Duodenal mucosa (tissue), 2 donors: Measurements from ENCODE around the gene GNAI3.

ENCODE experiments used
- H3K27ac ChIP-seq: one replicate; pipeline ENCODE4 v1.7.0; 2013; ENCODE audit warnings: low read depth, low read length
- H3K27me3 ChIP-seq, 2 donors: one replicate each; pipeline ENCODE4 v1.7.0; 2013; ENCODE audit warnings: low read length in 2 of 2, control low read depth in 1 of 2; ENCODE audit not compliant: insufficient read depth in 2 of 2, control insufficient read depth in 1 of 2
- H3K36me3 ChIP-seq, 2 donors: one replicate each; pipeline ENCODE4 v1.7.0; 2013; ENCODE audit warnings: low read length in 2 of 2, control low read depth in 1 of 2; ENCODE audit not compliant: insufficient read depth in 2 of 2, control insufficient read depth in 1 of 2
- H3K4me1 ChIP-seq, 2 donors: one replicate each; pipeline ENCODE4 v1.7.0; 2013; ENCODE audit warnings: low read length in 2 of 2, control low read depth in 1 of 2; ENCODE audit not compliant: insufficient read depth in 2 of 2, control insufficient read depth in 1 of 2
- H3K4me3 ChIP-seq, 2 donors: one replicate each; pipeline ENCODE4 v1.7.0; 2013; ENCODE audit warnings: low read length in 2 of 2, low read depth in 1 of 2
- H3K9ac ChIP-seq, 2 donors: one replicate each; pipeline ENCODE4 v1.7.0; 2013; ENCODE audit warnings: low read length in 2 of 2, low read depth in 1 of 2
- H3K9me3 ChIP-seq, 2 donors: one replicate each; pipeline ENCODE4 v1.7.0; 2013; ENCODE audit warnings: low read length in 2 of 2, control low read depth in 1 of 2; ENCODE audit not compliant: control insufficient read depth in 1 of 2

The GNAI3 gene

DNA sequence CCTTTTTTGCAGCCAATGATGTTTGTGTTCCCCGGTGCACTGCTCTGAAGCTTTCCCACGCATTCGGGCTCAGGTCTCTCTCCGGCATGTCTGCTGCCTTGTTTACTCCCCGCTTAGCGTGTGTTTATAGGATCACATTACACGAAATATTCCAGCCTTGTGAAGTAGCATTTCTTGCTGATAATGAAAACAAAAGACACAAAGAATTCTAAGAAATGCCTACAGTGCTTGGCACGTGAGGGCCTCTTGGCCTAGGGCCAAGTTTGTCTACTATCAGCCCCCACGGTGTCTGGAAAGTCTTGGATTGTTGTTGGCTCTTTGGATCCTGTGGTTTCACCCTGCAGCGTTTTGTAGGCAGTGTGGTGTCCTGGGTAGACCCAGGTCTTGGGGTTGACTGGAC, 96.3 kb downstream of the GNAI3 start:
- Histone ChIP-seq H3K9ac (no peak overlapping the region), H3K27me3 (no peaks in the 10 kb centered on the region), H3K4me1 (peaks cover 21 to 28% of the 10 kb centered on the region in 2 donors), H3K36me3 (no peaks in the 10 kb centered on the region), H3K27ac (no peak overlapping the region), H3K4me3 (peak overlapping the region in 1 of 2 donors; percentile 38), H3K9me3 (no peaks in the 10 kb centered on the region)

DNA sequence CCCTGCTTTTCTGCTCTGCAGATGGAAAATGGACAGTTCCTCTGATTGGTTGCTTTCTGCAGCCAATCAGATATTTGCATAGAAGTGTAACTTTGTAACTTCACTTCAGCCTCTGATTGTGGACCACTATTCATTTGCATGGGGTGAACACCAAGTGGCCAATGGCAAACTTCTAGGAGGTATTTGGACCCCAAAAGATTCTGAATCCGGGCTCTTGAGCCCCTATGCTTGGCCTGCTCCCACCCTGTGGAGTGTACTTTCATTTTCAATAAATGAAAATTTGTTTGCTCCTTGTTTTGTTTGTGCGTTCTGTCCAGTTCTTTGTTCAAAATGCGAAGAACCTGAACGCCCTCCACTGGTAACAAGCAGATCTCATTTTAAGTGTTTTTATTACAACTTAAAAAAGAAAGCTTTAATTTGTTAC, 101.1 kb downstream of the GNAI3 start:
- H3K4me1 ChIP-seq: peaks cover 4 to 14% of the 10 kb centered on the region in 2 donors
- H3K27ac ChIP-seq: no peak overlapping the region
- H3K4me3 ChIP-seq: no peak overlapping the region
- H3K27me3 ChIP-seq: no peaks in the 10 kb centered on the region
- no peak overlapping the region for H3K9ac ChIP-seq
- no peaks in the 10 kb centered on the region for H3K9me3 ChIP-seq
- H3K36me3 ChIP-seq: no peaks in the 10 kb centered on the region

DNA sequence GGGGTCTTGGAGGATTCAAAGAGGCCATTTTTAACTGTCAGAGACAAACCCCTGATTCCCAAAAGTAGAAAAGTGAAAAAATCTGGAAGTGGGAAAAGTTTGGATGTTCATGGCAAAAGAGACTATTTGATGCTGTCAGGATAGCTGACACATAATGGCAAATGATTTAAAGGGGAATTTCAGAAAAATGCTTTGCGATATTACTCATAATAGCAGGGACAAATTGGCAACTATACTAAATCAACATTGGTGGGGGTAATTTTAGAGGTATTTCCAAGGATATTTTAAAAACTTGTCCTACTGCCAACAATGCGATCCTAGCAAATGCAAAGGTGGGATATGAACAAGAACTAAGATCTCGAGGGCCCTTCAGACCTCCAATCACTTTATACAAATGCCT, 102.2 kb downstream of the GNAI3 start:
- Histone ChIP-seq H3K9me3 (no peaks in the 10 kb centered on the region), H3K4me3 (no peak overlapping the region), H3K36me3 (no peaks in the 10 kb centered on the region), H3K4me1 (peaks cover 15 to 20% of the 10 kb centered on the region in 2 donors), H3K9ac (no peak overlapping the region), H3K27me3 (no peaks in the 10 kb centered on the region), H3K27ac (no peak overlapping the region)

DNA sequence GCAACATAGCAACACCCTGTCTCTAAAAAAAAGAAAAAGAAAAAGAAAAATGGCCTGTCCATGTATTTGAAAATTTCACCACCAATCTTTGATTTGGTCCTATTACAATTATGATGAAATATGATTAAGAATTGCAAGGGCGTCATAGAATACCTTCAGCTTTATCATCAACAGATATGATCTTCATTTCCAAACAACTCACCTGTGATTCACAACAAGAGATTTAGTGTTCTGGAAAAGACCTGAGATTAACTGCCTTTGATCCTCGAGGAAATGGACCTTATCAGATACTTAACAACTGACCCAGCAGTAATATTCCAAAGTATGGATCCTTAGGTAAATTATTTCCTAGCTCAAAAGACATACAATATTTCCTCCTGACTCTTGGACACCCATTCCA, 104.0 kb downstream of the GNAI3 start:
- Histone ChIP-seq H3K27me3 (no peaks in the 10 kb centered on the region), H3K9me3 (no peaks in the 10 kb centered on the region), H3K9ac (no peak overlapping the region), H3K4me3 (no peak overlapping the region), H3K4me1 (peaks cover 20 to 22% of the 10 kb centered on the region in 2 donors), H3K36me3 (no peaks in the 10 kb centered on the region), H3K27ac (no peak overlapping the region)

DNA sequence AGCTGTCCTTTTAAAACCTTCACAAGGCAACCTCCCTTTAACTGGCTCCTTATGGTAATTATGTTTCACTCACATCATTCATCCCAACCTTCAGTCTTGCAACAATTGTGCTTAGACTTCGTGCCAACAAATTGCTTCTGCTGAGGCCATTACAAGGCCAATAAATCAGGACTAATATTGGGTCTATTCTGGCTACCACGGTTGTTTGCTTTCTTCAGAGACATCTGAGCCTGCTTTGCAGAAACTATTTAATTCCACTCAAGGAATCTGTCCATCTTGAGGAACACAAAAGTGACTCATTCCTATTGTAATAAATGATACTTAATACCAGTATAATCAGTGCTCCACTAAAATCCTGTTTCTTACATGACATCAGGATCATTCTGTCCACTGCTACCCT, 104.9 kb downstream of the GNAI3 start:
- peaks cover 25 to 29% of the 10 kb centered on the region in 2 donors for H3K4me1 ChIP-seq
- no peak overlapping the region for H3K9ac ChIP-seq
- no peaks in the 10 kb centered on the region for H3K9me3 ChIP-seq
- H3K27ac ChIP-seq: no peak overlapping the region
- H3K27me3 ChIP-seq: no peaks in the 10 kb centered on the region
- no peaks in the 10 kb centered on the region for H3K36me3 ChIP-seq
- no peak overlapping the region for H3K4me3 ChIP-seq

DNA sequence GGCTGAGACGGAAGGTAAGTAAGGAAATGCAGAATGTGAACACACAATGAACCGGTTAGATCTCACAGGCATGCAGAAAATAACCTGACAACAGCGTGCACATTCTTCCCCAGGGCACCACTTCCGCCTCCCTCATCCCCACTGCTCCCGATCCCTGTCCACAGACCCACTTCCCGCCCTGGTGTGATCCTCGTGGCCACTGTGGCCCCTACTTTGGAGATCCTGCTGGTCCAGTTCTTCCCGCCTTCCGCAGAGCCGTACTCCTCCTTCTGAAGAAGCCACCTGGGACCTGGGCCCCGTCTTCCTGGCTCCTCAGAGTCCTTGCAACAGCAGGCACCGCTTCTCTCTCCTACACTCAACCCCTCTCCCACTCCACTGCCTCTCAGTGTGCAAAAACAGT, 106.1 kb downstream of the GNAI3 start:
- H3K9me3 ChIP-seq: no peaks in the 10 kb centered on the region
- no peaks in the 10 kb centered on the region for H3K27me3 ChIP-seq
- H3K4me1 ChIP-seq: peaks cover 33 to 39% of the 10 kb centered on the region in 2 donors
- H3K36me3 ChIP-seq: peaks cover 0 to 4% of the 10 kb centered on the region in 2 donors
- no peak overlapping the region for H3K27ac ChIP-seq
- H3K9ac ChIP-seq: no peak overlapping the region
- no peak overlapping the region for H3K4me3 ChIP-seq

DNA sequence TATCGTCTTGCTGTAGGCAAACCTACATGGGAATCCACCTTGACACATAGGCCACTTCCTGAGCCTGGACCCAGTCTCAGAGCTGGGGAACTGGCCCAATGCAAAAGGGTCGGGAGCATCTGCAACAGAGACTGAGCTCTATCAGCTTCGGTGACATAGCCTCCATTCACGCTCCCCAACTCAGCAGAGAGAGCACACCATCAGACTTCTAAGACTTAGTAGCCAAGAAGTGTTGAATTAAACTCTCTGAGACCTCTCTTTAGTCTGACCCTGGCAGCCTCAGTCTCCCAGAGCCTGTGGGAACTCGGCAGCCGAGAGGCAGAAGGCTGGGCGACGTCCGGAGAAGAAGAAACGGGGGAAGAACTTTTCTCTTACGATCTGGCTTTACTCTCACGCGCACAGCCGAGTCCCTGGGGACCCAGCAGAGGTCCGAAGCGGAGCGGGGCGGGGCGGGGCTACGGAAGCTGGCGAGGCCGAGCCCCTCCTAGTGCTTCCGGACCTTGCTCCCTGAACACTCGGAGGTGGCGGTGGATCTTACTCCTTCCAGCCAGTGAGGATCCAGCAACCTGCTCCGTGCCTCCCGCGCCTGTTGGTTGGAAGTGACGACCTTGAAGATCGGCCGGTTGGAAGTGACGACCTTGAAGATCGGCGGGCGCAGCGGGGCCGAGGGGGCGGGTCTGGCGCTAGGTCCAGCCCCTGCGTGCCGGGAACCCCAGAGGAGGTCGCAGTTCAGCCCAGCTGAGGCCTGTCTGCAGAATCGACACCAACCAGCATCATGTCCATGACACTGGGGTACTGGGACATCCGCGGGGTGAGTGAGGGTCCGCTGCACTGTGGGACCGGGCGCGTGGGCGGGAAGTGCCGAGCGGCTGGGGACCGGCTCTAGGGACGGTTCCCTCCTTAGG, 107.5 kb downstream of the GNAI3 start, which contains the start of gene GSTM4:
Gene GSTM4 (plus strand): TSS at position 485 of the 905 bp plus-strand sequence. CDS start 291 bp downstream, at position 776.
- H3K36me3 ChIP-seq: peaks cover 5 to 16% of the 10 kb centered on the region in 2 donors
- peak within 1 kb of the TSS; percentile 40 for H3K27ac ChIP-seq
- H3K4me3 ChIP-seq: peak within 1 kb of the TSS; percentile 67 to 90
- no peaks in the 10 kb centered on the region for H3K9me3 ChIP-seq
- peak within 1 kb of the TSS; percentile 63 to 87 for H3K9ac ChIP-seq
- peaks cover 33 to 42% of the 10 kb centered on the region in 2 donors for H3K4me1 ChIP-seq
- H3K27me3 ChIP-seq: no peaks in the 10 kb centered on the region

DNA sequence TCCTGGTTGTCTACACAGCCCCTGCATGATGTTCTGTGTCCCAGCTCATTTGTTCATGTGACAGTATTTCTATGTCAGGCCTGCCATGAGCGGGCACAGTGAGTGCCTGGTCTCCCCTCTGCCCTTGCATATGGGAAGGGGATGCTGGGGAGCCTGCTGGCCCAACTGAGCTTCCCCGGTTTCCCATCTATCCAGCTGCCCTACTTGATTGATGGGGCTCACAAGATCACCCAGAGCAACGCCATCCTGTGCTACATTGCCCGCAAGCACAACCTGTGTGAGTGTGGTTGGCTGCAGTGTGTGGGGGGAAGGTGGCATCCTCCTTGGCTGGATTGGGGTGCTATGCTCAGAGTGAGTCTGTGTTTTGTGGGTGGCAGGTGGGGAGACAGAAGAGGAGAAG, 109.0 kb downstream of the GNAI3 start:
- Histone ChIP-seq H3K4me1 (peaks cover 33 to 42% of the 10 kb centered on the region in 2 donors), H3K27ac (no peak overlapping the region), H3K4me3 (peak overlapping the region; percentile 67 to 90), H3K9ac (no peak overlapping the region), H3K9me3 (no peaks in the 10 kb centered on the region), H3K27me3 (no peaks in the 10 kb centered on the region), H3K36me3 (peaks cover 5 to 30% of the 10 kb centered on the region in 2 donors)

DNA sequence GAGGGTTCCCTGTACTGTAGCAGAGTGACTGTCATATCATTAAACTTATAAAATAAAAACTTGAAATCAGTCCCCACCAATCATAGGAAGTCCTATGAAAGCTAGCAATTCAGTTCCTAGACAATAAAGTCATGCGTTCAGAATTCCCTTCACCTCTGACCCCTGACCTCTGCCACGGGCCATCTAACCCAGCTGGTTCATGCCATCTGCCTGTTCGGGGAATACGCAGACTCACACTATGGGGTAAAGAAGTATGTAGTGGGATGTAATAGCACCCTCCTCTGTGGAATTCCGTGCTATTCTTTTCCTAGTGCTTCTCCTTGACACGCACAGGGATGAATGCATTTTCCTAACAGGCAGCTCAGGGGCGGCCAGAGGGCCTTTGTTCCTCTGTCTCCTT, 109.6 kb downstream of the GNAI3 start:
- Histone ChIP-seq H3K4me3 (peak overlapping the region in 1 of 2 donors; percentile 90), H3K9me3 (no peaks in the 10 kb centered on the region), H3K4me1 (peaks cover 33 to 42% of the 10 kb centered on the region in 2 donors), H3K27ac (no peak overlapping the region), H3K36me3 (peaks cover 5 to 30% of the 10 kb centered on the region in 2 donors), H3K27me3 (no peaks in the 10 kb centered on the region), H3K9ac (no peak overlapping the region)

DNA sequence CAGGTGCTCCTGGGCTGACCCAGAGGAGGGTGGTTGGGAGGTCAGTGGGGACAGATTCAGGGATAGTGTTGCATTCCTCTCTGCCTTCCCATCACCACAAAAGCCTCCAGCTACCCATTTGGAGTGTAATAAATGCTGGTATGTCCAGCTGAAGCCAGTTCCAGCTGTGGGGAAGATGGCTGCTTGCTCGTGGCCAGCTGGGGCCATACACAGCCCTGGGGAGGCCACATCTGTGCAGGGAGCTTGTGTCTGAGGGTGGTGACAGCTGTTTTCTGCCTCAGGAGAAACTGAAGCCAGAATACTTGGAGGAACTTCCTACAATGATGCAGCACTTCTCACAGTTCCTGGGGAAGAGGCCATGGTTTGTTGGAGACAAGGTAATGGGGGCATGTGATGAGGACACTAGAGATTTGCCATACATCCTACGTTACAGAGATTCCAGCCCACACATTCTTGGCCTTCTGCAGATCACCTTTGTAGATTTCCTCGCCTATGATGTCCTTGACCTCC, 110.2 kb downstream of the GNAI3 start:
- Histone ChIP-seq H3K27me3 (no peaks in the 10 kb centered on the region), H3K4me1 (peaks cover 33 to 38% of the 10 kb centered on the region in 2 donors), H3K36me3 (peaks cover 5 to 30% of the 10 kb centered on the region in 2 donors), H3K9ac (no peak overlapping the region), H3K4me3 (peak overlapping the region in 1 of 2 donors; percentile 10), H3K27ac (no peak overlapping the region), H3K9me3 (no peaks in the 10 kb centered on the region)
